Muscle layer of duodenum (tissue), 2 donors: ENCODE measurements around the gene NACC1.
"Not testable (repeated sequence)": the region's sequence is repeated elsewhere in the genome, so short reads cannot be mapped to it uniquely, and the experiment has no call there.

Source experiments
- H3K27ac ChIP-seq: one replicate; pipeline ENCODE4 v1.7.0; 2013; ENCODE audit warnings: mild to moderate bottlenecking, low read length
- H3K27me3 ChIP-seq: one replicate; pipeline ENCODE4 v1.7.0; 2013; ENCODE audit warnings: low read depth, mild to moderate bottlenecking, control low read depth, low read length
- H3K36me3 ChIP-seq, 2 donors: one replicate each; pipeline ENCODE4 v1.7.0; 2013; ENCODE audit warnings: low read length in 2 of 2, control low read depth in 1 of 2, mild to moderate bottlenecking in 1 of 2; ENCODE audit not compliant: insufficient read depth in 2 of 2, control insufficient read depth in 1 of 2
- H3K4me1 ChIP-seq, 2 donors: one replicate each; pipeline ENCODE4 v1.7.0; 2013; ENCODE audit warnings: low read length in 2 of 2, mild to moderate bottlenecking in 2 of 2, control low read depth in 1 of 2, moderate library complexity in 1 of 2; ENCODE audit not compliant: insufficient read depth in 2 of 2, control insufficient read depth in 1 of 2
- H3K4me3 ChIP-seq, 2 donors: one replicate each; pipeline ENCODE4 v1.7.0; 2013; ENCODE audit warnings: low read length in 2 of 2, low read depth in 1 of 2, mild to moderate bottlenecking in 1 of 2
- H3K9me3 ChIP-seq, 2 donors: one replicate each; pipeline ENCODE4 v1.7.0; 2013; ENCODE audit warnings: low read length in 2 of 2, control low read depth in 1 of 2, mild to moderate bottlenecking in 1 of 2; ENCODE audit not compliant: control insufficient read depth in 1 of 2
- donor health status: healthy.

Gene NACC1

DNA sequence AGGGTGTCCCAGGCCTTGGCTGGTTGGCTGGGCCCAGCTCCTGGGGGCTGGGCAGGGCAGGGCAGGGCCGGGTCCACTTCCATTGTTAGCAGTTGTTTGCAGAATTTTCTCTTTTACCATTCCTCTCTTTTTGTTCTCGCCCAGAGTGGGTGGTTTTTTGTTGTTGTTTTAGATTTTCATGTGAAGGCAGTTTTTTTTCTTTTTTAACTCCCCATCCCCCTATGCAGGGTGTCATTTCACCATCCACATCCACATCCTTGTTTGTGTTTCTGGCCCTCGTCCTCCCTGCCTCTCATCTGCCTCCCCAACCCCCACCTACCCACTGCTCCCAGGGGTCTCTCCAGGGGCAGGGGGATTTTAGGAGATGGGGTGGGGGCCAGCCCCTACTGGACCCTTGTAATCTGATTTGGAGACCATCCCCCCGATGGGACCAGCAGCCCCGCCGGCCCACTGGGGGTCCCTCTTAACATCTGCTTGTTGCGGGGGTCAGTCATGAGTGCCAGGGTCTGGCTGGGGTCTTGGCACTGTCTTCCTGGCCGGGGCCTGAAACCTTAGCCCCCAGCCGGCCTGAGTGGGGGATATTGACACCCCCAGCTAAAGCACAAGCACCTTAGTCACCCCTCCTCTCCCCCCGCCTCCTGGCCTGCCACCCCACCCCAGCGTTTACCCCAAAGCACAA, 21.7 kb downstream of the NACC1 start:
- no peaks in the 10 kb centered on the region for H3K9me3 ChIP-seq
- peaks cover 7 to 50% of the 10 kb centered on the region in 2 donors for H3K36me3 ChIP-seq
- H3K27ac ChIP-seq, result no peak overlapping the region
- H3K27me3 ChIP-seq, result no peaks in the 10 kb centered on the region
- H3K4me1 ChIP-seq, result no peaks in the 10 kb centered on the region
- no peak overlapping the region for H3K4me3 ChIP-seq

DNA sequence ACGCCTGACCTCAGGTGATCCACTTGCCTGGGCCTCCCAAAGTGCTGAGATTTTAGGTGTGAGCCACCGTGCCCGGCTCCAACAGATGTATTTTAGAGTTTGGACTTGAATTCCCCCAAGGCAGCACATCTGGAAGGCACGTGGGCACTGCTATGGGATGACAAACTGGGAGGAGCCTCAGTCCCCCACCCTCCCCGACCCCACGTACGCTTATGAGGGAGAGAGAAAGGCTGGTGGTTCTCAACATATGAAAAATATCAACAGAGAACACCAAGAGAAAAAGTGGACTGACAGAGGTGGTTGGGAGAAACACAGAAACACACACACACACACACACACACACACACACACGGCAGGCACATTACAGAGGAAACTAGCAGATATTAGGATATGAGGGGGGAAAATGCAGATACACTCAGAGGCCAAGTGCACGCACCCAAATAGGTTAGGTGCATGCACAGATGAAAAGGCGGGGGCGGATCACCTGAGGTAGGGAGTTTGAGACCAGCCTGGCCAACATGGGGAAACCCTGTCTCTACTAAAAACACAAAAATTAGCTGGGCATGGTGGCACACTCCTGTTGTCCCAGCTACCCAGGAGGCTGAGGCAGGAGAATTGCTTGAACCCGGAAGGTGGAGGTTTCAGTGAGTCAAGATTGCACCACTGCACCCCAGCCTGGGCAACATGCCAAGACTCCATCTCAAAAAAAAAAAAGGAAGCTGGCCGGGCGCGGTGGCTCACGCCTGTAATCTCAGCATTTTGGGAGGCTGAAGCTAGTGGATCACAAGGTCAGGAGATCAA, 28.9 kb downstream of the NACC1 start:
- Histone ChIP-seq H3K4me1 (peaks cover 0 to 9% of the 10 kb centered on the region in 2 donors), H3K27ac (no peak overlapping the region)

DNA sequence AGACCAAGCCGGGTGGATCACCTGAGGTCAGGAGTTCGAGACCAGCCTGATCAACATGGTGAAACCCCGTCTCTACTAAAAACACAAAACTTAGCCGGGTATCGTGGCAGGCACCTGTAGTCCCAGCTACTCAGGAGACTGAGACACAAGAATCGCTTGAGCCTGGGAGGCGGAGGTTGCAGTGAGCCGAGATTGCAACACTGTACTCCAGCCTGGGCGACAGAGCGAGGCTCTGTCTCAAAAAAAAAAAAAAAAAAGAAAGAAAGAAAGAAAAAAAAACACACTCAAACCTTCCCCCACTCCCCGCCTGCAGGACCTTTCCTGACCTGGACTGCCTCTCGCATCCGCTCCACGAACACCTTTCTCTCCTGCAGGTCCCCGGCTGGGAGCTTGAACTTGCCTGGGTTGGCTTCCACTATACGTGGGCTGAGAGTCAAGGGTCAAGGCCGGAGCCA, 31.1 kb downstream of the NACC1 start:
- H3K27me3 ChIP-seq, H3K9me3 ChIP-seq, H3K27ac ChIP-seq, H3K4me1 ChIP-seq: not testable (repeated sequence)
- peak overlapping the region; percentile 82 to 97 for H3K4me3 ChIP-seq
- H3K36me3 ChIP-seq, result peaks cover 5 to 21% of the 10 kb centered on the region in 2 donors

More for the DNA sequence above, 28.9 kb downstream of the NACC1 start:
- Histone ChIP-seq H3K4me3 (no peak overlapping the region), H3K9me3 (no peaks in the 10 kb centered on the region), H3K36me3 (peaks cover 7 to 23% of the 10 kb centered on the region in 2 donors), H3K27me3 (no peaks in the 10 kb centered on the region)

DNA sequence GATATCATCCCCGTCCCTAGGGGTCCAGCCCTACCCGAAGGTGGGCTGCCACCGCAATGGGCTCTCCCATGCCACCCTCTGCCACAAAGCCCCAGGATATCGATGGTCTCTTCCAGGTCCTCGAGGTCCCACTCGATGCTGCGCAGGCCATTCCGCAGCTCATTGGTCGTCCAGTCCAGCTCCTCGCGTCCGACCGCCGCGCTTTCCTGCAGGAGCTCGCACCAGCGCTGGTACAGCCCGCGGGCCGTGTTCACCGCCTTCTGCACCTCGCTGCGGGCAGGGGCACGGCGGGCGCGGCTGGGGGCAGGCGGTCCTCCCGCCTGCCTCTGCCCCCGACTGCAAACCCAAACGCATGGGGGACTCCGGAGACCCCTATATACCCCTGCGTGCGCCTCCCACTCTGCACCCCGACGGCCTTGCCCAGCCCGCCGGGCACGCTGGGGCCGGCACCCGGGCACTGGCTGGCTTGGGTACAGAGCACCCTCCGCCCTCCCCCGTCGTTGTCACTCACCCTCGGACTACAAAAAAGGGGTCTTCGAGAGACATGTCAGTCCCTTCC, 31.6 kb downstream of the NACC1 start:
- Histone ChIP-seq H3K4me3 (peak overlapping the region; percentile 82 to 97), H3K4me1 (peaks cover 0 to 9% of the 10 kb centered on the region in 2 donors), H3K36me3 (peaks cover 0 to 16% of the 10 kb centered on the region in 2 donors), H3K27ac (peak overlapping the region; percentile 100), H3K27me3 (no peaks in the 10 kb centered on the region), H3K9me3 (no peaks in the 10 kb centered on the region)

DNA sequence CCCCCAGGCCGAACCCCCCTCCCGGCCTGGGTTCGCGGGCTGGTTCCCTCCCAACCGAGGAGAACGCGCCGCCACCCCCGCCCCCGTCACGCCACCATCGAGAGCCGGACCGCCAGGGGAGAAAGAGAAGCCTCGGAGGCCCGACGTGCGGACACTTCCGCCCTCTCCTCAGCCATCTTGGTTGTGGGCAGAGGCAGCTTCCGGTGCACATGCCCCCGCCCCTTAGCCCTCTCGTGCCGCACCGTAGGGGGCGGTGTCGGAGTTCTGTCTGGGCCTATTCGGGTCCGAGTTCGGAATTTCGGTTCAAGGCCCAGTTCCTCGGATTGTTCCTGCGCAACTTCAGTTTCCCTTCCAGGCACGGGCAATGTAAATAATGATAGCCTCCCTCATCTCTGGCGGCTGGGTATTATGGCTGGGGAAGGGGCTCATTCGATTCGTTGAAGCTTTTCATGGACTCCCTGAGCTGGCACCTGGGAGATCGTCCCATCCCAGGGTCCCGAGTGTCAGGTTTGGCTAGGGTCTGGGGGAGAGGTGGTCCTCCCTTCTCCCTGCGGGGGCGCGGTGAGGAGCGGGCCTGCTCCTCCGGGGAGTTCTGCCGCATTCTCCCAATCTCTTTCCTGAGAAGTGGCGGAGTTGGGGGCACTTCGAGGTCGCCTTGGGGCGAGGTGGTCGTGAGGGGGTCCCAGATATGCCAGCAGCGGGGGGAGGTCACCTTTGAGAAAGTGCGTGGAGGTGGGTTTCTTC, 32.3 kb downstream of the NACC1 start, which contains the start of the genes IER2 and STX10:
Gene IER2 (plus strand): TSS at position 225 of the 744 bp plus-strand sequence. CDS start 2,776 bp downstream, outside the sequence.
Gene STX10 (minus strand): TSS at position 189 of the 744 bp plus-strand sequence. CDS start 202 bp downstream, outside the sequence.
- Histone ChIP-seq H3K27ac (peak within 1 kb of the TSS; percentile 100), H3K4me1 (peaks cover 0 to 13% of the 10 kb centered on the region in 2 donors), H3K27me3 (no peaks in the 10 kb centered on the region), H3K4me3 (peak within 1 kb of the TSS; percentile 82 to 97), H3K9me3 (no peaks in the 10 kb centered on the region), H3K36me3 (peaks cover 0 to 10% of the 10 kb centered on the region in 2 donors)

DNA sequence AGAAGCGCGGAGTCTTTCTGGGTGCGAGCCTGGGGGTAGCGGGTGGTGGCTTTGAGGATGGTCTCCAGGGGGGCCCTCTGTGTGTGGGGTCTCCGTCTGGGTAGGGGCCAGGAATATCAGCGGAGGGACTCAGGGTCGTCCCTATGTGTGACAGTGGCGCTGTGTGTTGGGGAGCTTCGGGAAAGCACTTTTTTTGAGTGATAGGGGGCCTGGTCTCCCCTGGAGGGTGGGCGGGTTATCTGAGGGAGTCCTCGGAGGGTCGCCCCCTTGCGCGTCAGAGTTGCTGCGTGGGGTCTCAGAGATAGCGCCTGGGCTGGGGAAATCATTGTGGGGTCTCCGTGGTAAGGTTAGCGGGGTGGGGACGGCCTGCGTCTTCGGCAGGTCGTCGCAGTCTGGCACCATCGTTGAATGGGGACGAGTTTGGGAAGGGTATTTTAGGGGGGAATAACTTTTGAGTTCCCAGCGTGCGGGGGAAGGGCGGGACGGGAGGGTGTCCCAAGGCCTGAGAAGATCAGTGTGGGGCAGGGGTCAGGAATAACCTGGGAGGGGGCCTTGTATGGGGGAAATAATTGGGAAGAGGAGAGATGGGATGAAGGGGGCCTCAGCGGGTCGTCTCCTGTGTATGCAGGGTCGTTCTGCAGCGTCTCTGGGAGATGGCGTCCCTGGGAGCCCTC, 33.0 kb downstream of the NACC1 start:
- peak overlapping the region; percentile 82 to 97 for H3K4me3 ChIP-seq
- peaks cover 0 to 16% of the 10 kb centered on the region in 2 donors for H3K4me1 ChIP-seq
- no peaks in the 10 kb centered on the region for H3K27me3 ChIP-seq
- H3K27ac ChIP-seq, result peak overlapping the region; percentile 100
- H3K36me3 ChIP-seq, result peaks cover 0 to 8% of the 10 kb centered on the region in 2 donors
- H3K9me3 ChIP-seq, result no peaks in the 10 kb centered on the region

DNA sequence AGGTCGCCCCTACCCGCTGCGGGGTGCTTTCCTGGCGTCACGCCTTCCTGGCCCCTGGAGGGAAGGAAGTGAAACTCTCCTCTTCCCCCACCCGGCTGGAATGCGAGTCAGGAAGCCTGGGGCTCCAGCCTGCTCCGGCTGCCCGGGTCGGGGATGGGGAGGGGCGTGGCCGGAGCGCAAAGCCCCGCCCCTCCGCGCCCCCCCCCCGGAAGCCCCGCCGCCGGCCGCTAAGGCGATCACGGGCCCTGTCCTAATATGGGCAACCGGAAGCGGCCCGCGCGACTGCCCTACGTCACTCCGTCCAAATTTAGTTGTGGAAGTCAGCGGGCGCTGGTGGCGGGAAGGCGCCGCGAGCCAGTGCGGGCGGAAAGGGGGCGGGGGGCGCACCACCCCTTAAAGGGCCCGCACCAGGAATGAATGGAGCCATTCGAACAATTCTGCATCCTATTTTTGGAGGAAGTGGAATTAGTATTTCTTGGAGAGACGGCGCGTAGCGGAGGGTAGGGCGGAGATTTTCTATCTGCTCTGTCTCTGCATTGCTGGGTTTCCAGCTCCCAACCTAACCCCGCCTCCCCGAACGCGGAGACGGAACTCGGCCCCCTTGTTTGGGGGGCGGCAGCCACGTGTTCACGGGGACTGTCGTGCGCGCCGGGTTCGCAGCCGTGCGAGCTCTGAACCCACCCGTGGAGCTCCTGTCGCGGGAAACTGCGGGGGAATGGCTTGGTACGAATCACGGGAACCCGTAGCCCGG, 33.7 kb downstream of the NACC1 start:
- Histone ChIP-seq H3K4me1 (peaks cover 0 to 19% of the 10 kb centered on the region in 2 donors), H3K27ac (peak overlapping the region; percentile 100), H3K36me3 (peaks cover 0 to 8% of the 10 kb centered on the region in 2 donors), H3K4me3 (peak overlapping the region; percentile 82 to 97), H3K9me3 (no peaks in the 10 kb centered on the region), H3K27me3 (no peaks in the 10 kb centered on the region)

DNA sequence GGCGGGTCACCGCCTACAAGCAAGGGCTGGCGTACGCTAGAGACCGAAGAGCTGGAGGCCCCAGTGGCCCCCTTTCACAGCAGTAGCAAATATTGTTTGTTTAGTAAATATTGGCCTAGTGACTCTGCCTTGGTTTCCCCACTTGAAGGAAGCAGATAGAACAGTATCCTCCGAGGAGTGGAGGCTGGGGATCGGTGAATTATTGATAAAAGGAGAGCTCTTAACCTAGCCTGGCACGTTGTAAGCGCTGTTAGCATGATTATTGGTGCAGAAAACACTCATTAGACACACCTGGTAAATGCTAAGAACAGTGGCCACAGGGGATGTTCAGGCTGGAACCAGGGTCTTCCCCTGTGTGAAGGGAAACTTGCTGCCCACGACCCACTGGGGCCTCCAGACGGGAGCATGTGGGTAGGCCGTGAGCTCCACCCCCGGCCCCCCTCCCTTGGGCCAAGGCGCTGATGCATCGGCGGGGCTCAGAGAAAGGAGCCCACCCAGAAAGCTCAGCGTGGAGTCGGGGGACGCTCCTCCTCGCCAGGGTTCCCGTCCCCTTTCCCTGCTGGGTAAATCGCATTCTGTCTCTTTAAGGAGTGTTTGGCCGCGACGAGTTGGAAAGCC, 34.4 kb downstream of the NACC1 start:
- Histone ChIP-seq H3K36me3 (peaks cover 0 to 8% of the 10 kb centered on the region in 2 donors), H3K9me3 (no peaks in the 10 kb centered on the region), H3K4me1 (peaks cover 0 to 19% of the 10 kb centered on the region in 2 donors), H3K4me3 (peak overlapping the region; percentile 82 to 97), H3K27ac (peak overlapping the region; percentile 99), H3K27me3 (no peaks in the 10 kb centered on the region)

DNA sequence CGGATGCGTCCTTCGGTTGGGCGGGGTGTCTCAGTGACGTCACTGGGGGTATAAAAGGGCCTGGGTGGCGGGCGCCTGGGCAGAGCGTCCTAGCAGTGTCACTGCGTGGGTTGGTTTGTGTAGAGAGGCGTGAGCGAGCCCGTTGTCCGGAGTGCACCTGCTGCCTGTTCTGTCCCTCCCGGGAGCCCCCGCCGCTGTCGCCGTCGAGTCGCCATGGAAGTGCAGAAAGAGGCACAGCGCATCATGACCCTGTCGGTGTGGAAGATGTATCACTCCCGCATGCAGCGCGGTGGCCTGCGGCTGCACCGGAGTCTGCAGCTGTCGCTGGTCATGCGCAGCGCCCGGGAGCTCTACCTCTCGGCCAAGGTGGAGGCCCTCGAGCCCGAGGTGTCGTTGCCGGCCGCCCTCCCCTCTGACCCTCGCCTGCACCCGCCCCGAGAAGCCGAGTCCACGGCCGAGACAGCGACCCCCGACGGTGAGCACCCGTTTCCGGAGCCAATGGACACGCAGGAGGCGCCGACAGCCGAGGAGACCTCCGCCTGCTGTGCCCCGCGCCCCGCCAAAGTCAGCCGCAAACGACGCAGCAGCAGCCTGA, 35.0 kb downstream of the NACC1 start:
- Histone ChIP-seq H3K9me3 (no peaks in the 10 kb centered on the region), H3K27me3 (no peaks in the 10 kb centered on the region), H3K4me1 (peaks cover 0 to 19% of the 10 kb centered on the region in 2 donors), H3K27ac (peak overlapping the region; percentile 99), H3K36me3 (peaks cover 0 to 8% of the 10 kb centered on the region in 2 donors), H3K4me3 (peak overlapping the region; percentile 82 to 97)
